Adipocyte (in vitro differentiated cells): ENCODE results near the gene PIK3CB.
"Not testable (repeated sequence)": the region's sequence is repeated elsewhere in the genome, so short reads cannot be mapped to it uniquely, and the experiment has no call there.

Experiments used
- DNase-seq: peaks from one replicate; pipeline ENCODE4 v3.0.0-alpha.2; 2015; ENCODE audit warnings: low read depth
- H3K27me3 ChIP-seq: replicated peaks from 2 replicates; pipeline ENCODE4 v1.7.0; 2013; ENCODE audit warnings: mild to moderate bottlenecking, low read length, moderate library complexity; ENCODE audit not compliant: control insufficient read depth, insufficient read depth
- H3K36me3 ChIP-seq: 2 replicates; pipeline ENCODE4 v1.7.0; 2013; ENCODE audit warnings: low read length, mild to moderate bottlenecking, moderate library complexity; ENCODE audit not compliant: control insufficient read depth, insufficient read depth, severe bottlenecking
- H3K4me1 ChIP-seq: 2 replicates; pipeline ENCODE4 v1.7.0; 2013; ENCODE audit warnings: mild to moderate bottlenecking, low read length, moderate library complexity; ENCODE audit not compliant: control insufficient read depth, insufficient read depth
- H3K4me3 ChIP-seq: 2 replicates; pipeline ENCODE4 v1.7.0; 2013; ENCODE audit warnings: mild to moderate bottlenecking, low read length, moderate library complexity
- H3K9ac ChIP-seq: 2 replicates; pipeline ENCODE4 v1.7.0; 2013; ENCODE audit warnings: mild to moderate bottlenecking, low read length, moderate library complexity
- H3K9me3 ChIP-seq: 2 replicates; pipeline ENCODE4 v1.7.0; 2013; ENCODE audit warnings: mild to moderate bottlenecking, low read length, moderate library complexity; ENCODE audit not compliant: control insufficient read depth

The PIK3CB gene

GRCh38 chr3:138800248-138800647 is 34.5 kb downstream of the PIK3CB start:
- H3K9ac ChIP-seq: no peak overlapping the region
- H3K9me3 ChIP-seq: no peaks in the 10 kb centered on the region
- no peaks in the 10 kb centered on the region for H3K27me3 ChIP-seq
- H3K36me3 ChIP-seq: no peaks in the 10 kb centered on the region
- no peak for DNase-seq
- no peak overlapping the region for H3K4me3 ChIP-seq
- H3K4me1 ChIP-seq: no peaks in the 10 kb centered on the region

GRCh38 chr3:138799822-138800221 is 34.9 kb downstream of the PIK3CB start:
- no peak for DNase-seq
- no peaks in the 10 kb centered on the region for H3K36me3 ChIP-seq
- no peaks in the 10 kb centered on the region for H3K4me1 ChIP-seq
- no peaks in the 10 kb centered on the region for H3K9me3 ChIP-seq
- H3K4me3 ChIP-seq: no peak overlapping the region
- H3K27me3 ChIP-seq: no peaks in the 10 kb centered on the region
- H3K9ac ChIP-seq: no peak overlapping the region

GRCh38 chr3:138797508-138798038 is 37.2 kb downstream of the PIK3CB start:
- H3K9ac ChIP-seq: no peak overlapping the region
- no peaks in the 10 kb centered on the region for H3K9me3 ChIP-seq
- no peak overlapping the region for H3K4me3 ChIP-seq
- H3K36me3 ChIP-seq: peaks cover 4% of the 10 kb centered on the region
- no peak for DNase-seq
- no peaks in the 10 kb centered on the region for H3K27me3 ChIP-seq
- H3K4me1 ChIP-seq: no peaks in the 10 kb centered on the region

GRCh38 chr3:138796761-138797160 is 38.0 kb downstream of the PIK3CB start:
- H3K36me3 ChIP-seq: peaks cover 4% of the 10 kb centered on the region
- no peak overlapping the region for H3K4me3 ChIP-seq
- no peaks in the 10 kb centered on the region for H3K27me3 ChIP-seq
- H3K9me3 ChIP-seq: no peaks in the 10 kb centered on the region
- DNase-seq: no peak
- no peak overlapping the region for H3K9ac ChIP-seq
- H3K4me1 ChIP-seq: no peaks in the 10 kb centered on the region

GRCh38 chr3:138786788-138787271 is 47.9 kb downstream of the PIK3CB start:
- H3K27me3 ChIP-seq: no peaks in the 10 kb centered on the region
- H3K9me3 ChIP-seq: no peaks in the 10 kb centered on the region
- DNase-seq: peak; percentile 84
- H3K4me1 ChIP-seq: peaks cover 20% of the 10 kb centered on the region
- no peaks in the 10 kb centered on the region for H3K36me3 ChIP-seq
- H3K4me3 ChIP-seq: peak overlapping the region; percentile 29
- peak overlapping the region; percentile 34 for H3K9ac ChIP-seq

- Histone ChIP-seq H3K36me3 (no peaks in the 10 kb centered on the region), H3K9me3 (no peaks in the 10 kb centered on the region), H3K27me3 (no peaks in the 10 kb centered on the region), H3K9ac (no peak overlapping the region), H3K4me1 (peaks cover 24% of the 10 kb centered on the region), H3K4me3 (no peak overlapping the region)
- no peak for DNase-seq
Measured at GRCh38 chr3:138785951-138786350, 48.8 kb downstream of the PIK3CB start.

GRCh38 chr3:138785362-138785857 is 49.3 kb downstream of the PIK3CB start:
- DNase-seq, H3K9ac ChIP-seq, H3K36me3 ChIP-seq, H3K9me3 ChIP-seq, H3K27me3 ChIP-seq, H3K4me3 ChIP-seq: not testable (repeated sequence)
- H3K4me1 ChIP-seq: peaks cover 24% of the 10 kb centered on the region

- Histone ChIP-seq H3K9ac (no peak overlapping the region), H3K36me3 (no peaks in the 10 kb centered on the region), H3K27me3 (no peaks in the 10 kb centered on the region), H3K4me1 (peaks cover 24% of the 10 kb centered on the region), H3K9me3 (no peaks in the 10 kb centered on the region), H3K4me3 (no peak overlapping the region)
- no peak for DNase-seq
Measured at GRCh38 chr3:138782755-138783154, 52.0 kb downstream of the PIK3CB start.

GRCh38 chr3:138781012-138781470 is 53.7 kb downstream of the PIK3CB start:
- DNase-seq: no peak
- no peak overlapping the region for H3K4me3 ChIP-seq
- H3K9me3 ChIP-seq: no peaks in the 10 kb centered on the region
- peaks cover 10% of the 10 kb centered on the region for H3K4me1 ChIP-seq
- no peak overlapping the region for H3K9ac ChIP-seq
- H3K27me3 ChIP-seq: no peaks in the 10 kb centered on the region
- no peaks in the 10 kb centered on the region for H3K36me3 ChIP-seq

GRCh38 chr3:138778643-138779042 is 56.1 kb downstream of the PIK3CB start:
- peaks cover 26% of the 10 kb centered on the region for H3K4me1 ChIP-seq
- DNase-seq: no peak
- no peaks in the 10 kb centered on the region for H3K36me3 ChIP-seq
- no peaks in the 10 kb centered on the region for H3K27me3 ChIP-seq
- no peak overlapping the region for H3K4me3 ChIP-seq
- H3K9ac ChIP-seq: no peak overlapping the region
- H3K9me3 ChIP-seq: no peaks in the 10 kb centered on the region

GRCh38 chr3:138776961-138777360 is 57.8 kb downstream of the PIK3CB start:
- Histone ChIP-seq H3K36me3 (no peaks in the 10 kb centered on the region), H3K9ac (no peak overlapping the region), H3K4me1 (peaks cover 21% of the 10 kb centered on the region), H3K27me3 (no peaks in the 10 kb centered on the region), H3K4me3 (no peak overlapping the region), H3K9me3 (no peaks in the 10 kb centered on the region)
- DNase-seq: no peak

- Histone ChIP-seq H3K9me3 (no peaks in the 10 kb centered on the region), H3K4me3 (peak overlapping the region; percentile 16), H3K27me3 (no peaks in the 10 kb centered on the region), H3K36me3 (no peaks in the 10 kb centered on the region), H3K4me1 (peaks cover 16% of the 10 kb centered on the region), H3K9ac (no peak overlapping the region)
- no peak for DNase-seq
Measured at GRCh38 chr3:138775254-138775595, 59.5 kb downstream of the PIK3CB start.
